H54 (cell line): Measurements from ENCODE around the gene KLC3.

Experiments
- DNase-seq: peaks from one replicate; pipeline ENCODE4 v3.0.0; 2011; ENCODE audit warnings: low spot score, mixed read lengths; ENCODE audit not compliant: insufficient read length
- FAIRE-seq: peaks from 3 replicates; lab custom pipeline; 2011; peaks lifted over from hg19 to GRCh38; lab: Jason Lieb, UNC
- POLR2A ChIP-seq: IDR thresholded peaks from 2 replicates; pipeline ENCODE4 v1.6.1; 2011; ENCODE audit warnings: low read depth, mild to moderate bottlenecking, low read length

Gene KLC3

DNA sequence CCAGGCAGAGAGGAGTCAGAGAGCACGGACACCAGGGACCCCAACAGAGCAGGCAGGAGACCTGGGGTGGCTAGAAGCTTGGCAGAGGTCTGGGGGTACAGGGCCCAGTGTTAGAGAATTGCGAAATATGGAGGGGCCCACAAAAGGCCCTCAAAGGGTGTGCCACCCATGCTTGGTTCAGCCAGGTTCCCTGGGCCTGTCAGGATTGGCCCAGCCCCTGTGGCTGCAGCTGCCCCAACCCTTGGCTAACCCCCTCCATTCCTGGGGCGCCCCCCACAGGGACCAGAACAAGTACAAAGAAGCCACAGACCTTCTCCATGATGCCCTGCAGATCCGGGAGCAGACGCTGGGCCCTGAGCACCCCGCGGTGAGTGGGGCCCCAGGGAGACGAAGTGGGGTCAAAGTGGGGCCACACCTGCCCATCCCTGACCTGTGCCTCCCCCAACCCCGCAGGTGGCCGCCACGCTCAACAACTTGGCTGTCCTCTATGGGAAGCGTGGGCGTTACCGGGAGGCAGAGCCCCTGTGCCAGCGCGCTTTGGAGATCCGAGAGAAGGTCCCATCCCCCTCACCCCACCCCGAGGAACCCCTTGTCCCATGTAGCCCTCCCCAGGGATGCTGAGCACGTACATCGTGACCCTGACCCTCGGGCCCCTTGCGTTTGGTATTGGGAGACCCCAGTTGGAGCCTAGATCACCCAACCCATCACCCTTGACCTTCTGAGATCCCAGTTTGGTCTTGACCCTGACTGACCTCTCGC lies 8.0 kb downstream of the KLC3 start:
- DNase-seq = no peak
- no peak for FAIRE-seq
- TF ChIP-seq POLR2A = no peak

DNA sequence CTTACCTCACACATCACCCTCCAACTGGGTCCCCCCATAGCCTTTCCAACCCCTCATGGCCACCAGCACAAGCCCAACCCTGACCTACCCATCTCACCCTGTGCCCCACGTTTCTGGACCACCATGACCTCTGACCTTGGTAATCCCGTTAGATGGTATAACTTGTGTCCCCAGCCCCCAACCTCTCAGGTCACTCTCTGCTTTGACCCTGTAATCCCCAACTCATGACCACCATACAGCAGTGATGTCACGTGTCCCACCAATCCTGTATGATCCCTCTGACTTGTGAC lies 8.5 kb downstream of the KLC3 start:
- no peak for TF ChIP-seq POLR2A
- no peak for FAIRE-seq
- DNase-seq = no peak

DNA sequence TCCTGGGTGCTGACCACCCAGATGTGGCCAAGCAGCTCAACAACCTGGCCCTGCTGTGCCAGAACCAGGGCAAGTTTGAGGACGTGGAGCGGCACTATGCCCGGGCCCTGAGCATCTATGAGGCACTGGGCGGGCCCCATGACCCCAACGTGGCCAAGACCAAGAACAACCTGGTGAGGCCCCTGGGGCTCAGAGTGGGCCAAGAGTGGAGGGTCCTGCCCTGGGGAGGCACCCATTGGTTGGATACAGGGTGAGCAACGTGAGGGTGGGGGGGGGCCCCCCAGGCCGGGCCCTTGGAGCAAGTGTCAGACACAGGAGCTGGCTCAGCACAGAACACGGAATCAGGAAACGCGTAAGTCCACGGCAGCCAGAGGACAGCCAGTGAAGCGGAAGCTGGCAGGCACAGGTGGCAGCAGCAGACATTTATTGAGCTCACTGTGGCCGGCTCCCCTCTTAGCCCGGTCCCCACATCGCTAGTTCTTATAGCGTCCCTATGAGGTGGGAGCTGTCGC lies 8.9 kb downstream of the KLC3 start:
- DNase-seq (no peak), FAIRE-seq (no peak)
- TF ChIP-seq POLR2A = no peak

GRCh38 chr19:45350477-45351058 lies 10.0 kb downstream of the KLC3 start:
- no peak for FAIRE-seq
- TF ChIP-seq POLR2A = no peak
- no peak for DNase-seq

DNA sequence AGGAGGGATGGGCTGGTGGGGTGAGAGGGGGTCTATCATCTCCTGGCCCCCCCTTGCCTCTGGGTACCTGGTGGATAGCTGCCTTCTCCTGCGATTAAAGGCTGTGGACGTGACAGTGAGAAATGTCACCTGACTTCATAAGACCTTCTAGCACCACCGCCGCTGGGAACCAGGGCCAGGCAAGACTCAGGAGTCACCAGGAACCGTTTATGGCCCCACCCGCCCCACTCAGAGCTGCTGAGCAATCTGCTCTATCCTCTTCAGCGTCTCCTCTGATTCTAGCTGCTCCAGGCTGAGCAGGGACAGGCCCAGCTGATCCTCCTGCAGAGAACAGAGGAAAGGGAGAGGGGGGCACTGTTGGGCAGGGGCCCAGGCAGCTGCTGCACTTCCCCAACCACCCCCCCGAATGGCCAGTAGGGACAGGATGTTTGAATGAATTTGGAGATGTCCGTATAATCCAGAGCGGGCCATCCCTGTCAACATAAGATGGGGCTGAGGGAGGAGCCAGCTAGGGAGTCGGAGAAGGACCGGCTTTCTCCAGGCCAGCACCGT lies 10.9 kb downstream of the KLC3 start:
- FAIRE-seq (no peak), DNase-seq (no peak)
- TF ChIP-seq POLR2A = no peak

DNA sequence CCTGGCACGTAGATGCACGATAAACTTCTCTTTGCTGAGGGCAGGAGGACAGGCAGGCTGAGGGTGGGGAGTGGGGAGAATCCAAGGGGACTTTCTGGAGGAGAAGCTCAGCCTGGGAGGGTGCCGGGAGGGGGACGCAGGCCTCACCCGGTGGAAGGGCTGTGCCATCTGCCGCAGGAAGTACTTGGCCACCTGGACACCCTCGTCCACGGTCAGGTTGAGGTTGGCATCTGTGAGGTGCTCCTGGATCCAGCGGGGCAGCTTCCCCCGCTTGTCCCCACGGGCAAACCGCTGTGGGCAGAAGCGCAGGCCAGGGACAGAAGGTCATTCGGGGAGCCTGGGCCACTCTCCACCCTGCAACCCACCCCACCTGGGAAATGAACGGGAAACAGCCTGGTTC lies 11.5 kb downstream of the KLC3 start:
- DNase-seq = no peak
- FAIRE-seq = no peak

GRCh38 chr19:45352471-45352870 lies 11.9 kb downstream of the KLC3 start:
- FAIRE-seq = no peak
- no peak for TF ChIP-seq POLR2A
- DNase-seq = no peak

More for the DNA sequence above, 11.5 kb downstream of the KLC3 start:
- TF ChIP-seq POLR2A = no peak

DNA sequence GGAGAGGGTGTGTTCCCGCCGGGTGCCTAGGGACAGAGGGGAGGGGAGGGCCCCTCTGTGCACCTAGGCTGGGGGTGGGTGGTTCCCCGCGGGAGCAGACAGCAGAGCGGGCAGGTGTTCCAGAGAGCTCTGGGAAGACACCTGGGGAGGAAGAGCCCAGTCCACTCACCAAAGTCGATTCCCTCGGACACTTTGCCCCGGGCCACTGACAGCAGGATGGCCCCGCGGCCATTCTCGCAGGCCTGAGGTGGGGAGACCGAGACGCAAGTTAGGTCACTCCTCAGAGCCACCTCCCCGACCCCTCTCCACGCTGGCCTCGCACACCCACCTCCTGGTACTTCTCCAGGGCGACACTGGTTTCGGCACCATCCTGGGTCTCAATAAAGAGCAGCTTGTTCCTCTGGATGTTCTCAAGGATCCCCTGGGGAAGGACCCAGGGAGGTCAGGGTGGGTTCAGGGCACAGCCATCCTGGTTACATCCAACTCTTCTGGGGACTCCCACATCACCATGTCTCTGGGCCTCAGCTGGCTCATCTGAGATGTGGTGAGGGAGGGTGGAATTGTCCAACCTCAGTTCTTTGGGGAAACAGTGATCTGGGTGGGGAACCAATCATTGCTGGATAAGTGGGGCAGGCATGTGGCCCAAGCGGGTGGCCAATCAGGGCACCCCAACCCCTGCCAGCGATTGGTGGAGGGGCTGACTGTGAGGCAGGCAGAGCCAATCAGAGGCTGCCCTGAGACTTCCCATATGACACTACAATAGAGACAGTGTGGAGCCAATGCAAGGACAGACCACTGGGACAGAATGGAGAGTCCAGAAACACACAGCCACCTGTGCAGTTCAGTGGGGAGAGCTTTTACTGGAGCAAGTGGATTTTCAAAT lies 12.6 kb downstream of the KLC3 start:
- no peak for TF ChIP-seq POLR2A
- no peak for DNase-seq
- no peak for FAIRE-seq

DNA sequence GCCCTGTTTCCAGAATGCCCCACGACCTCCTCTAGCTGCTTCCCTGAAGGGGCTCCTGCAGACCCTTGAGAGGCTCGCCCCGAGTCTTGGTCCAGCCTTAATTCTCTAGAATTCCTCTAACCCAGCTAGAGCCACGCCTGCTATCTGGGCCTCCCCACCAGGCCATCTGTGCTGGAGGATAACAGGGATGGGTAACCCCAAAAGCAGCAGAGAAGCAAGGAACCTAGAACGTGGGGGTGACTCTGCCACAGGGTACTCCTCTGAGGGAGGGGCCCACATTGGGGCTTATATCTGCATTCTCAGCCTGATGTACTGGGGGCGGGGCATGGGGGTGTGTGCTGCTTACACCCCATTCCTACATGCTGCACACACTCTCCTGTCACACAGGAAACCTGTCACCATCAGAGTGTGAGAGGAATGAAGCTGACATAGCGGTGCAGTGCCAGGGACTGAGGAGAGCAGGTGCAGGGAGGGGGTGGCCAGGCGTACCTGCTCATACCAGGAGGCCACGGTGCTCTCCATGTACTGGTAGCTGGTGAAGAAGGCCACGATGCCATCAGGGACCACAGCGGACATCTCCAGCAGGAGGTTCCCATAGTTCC lies 13.8 kb downstream of the KLC3 start:
- no peak for DNase-seq
- no peak for FAIRE-seq
- no peak for TF ChIP-seq POLR2A

GRCh38 chr19:45355402-45355801 lies 14.9 kb downstream of the KLC3 start:
- DNase-seq (no peak), FAIRE-seq (no peak)
- no peak for TF ChIP-seq POLR2A

DNA sequence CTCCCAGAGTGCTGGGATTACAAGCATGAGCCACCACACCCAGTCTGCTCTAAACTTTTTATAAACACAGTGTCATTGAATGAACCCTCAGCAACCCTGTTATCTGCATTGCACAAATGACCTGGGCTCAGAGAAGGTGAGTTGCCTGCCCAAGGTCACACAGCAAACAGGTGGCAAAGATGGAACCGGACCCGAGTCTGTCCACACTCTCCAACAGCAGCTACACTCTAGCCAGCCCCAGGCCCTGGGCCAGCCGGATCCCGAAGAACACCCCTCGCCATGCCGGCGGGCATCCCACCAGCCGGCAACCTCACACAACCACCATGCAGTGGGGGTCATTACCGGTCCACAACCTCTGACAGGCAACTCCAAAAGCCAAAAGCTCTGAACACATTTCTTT lies 15.4 kb downstream of the KLC3 start:
- DNase-seq (no peak), FAIRE-seq (no peak)
- no peak for TF ChIP-seq POLR2A

DNA sequence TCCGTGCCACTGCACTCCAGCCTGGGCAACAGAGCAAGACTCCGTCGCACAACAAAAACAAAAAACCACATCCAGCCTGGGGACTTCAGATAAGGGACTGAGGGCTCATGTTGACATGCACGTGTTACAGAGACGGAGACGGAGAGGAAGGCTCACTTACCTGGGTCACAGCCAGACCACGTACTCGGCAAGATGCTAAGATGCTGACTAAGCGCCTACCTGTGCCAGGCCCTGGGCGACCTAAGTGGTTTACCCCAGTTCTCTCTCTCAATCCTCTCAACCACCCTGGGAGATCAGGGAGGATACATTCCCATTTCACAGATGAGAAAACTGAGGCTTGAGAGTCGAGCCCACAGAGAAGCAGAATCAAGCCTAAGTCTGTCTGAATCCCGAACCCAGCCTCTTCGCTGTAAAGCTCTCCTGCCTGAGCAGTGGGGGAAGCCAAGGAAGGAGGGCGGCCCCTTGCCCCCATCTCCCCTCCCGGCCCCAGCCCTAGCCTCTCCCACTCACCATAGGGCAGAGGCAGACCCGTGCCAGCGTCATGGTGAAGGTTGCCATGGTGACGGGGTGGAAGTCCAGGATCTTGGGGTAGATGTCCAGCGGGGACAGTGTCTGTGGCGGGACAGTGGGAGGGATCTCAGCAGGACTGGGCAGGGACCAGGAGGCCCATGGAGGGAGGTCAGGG lies 16.4 kb downstream of the KLC3 start:
- DNase-seq (no peak), FAIRE-seq (no peak)
- no peak for TF ChIP-seq POLR2A

DNA sequence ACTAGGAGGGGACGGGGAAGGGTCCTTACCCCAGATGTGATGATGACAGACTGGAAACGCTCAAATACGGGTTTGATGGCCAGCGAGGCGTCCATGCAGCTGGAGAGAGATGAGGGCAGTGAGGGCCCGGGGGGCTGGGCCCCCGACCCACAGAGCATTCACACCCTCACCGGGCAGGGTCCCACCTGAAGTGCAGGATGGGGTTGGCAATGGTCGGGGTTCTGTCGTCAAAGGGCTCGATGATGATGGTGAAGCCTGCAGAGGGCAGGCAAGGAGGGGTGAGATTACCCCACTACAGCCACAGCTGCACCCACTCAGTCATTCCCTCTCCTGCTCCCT lies 16.9 kb downstream of the KLC3 start:
- no peak for TF ChIP-seq POLR2A
- DNase-seq (no peak), FAIRE-seq (no peak)
